Measurements from ENCODE around the gene TIMM44. TPM values are rescaled to one million over a fixed set of nuclear protein-coding genes. Genes with fewer than 3 reads are reported as not detected.

TIMM44 gene
- total RNA-seq, 4 donors from 2014 or later: 59.7 to 102 (median 71.8) TPM

DNA sequence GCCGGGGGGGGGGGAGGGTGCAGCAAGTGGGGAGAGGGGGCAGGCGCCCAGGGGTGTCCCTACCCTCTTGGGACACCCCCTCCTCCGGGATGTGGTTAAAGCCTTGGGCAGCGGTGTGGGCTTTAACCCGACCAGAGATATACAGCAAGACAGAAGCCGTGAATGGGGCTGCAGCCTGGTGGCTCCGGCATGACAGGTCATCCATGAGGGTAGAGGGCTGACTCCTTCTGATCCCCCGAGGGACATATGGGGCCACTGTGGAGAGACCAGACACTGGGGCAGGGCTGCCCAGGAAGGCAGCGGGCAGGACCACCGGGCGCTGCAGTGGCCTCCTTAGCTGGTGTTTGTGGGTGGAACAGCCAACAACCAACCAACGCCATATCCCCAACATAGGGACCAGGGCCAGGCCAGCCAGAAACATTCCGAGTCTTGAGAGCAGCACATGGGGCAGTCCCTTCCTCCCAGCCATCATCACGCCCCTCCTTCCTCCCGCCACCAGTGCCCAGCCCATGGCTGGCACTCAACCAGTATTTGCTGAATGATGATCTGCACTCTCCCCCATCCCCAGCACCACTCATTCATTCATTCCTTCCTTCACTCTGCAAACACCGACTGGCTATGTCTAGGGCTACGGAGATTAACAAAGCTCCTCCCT is 43.8 kb upstream of the TIMM44 start:
- Histone ChIP-seq H3K4me1 (peaks cover 0 to 13% (median 0%) of the 10 kb centered on the region in 4 donors), H3K9me3 (no peaks in the 10 kb centered on the region), H3K4me3 (no peak overlapping the region), H3K36me3 (peaks cover 0 to 36% (median 17%) of the 10 kb centered on the region in 4 donors), H3K27ac (peak overlapping the region; percentile 13 to 46 (median 34)), H3K27me3 (no peaks in the 10 kb centered on the region)
- no peak for DNase-seq
- intact Hi-C loops (cut with DNase I; ENCODE audit: low total_unique reads) (no loop called here), in situ Hi-C loops (cut with MboI; ENCODE audit: low pct_ligation_motif_present in 1 of 4, low pct_unique_long_range_greater_than_20kb in 1 of 4, low sequenced_read_pairs in 3 of 4) (no loop called here)
- no peak for TF ChIP-seq POLR2A (IDR thresholded peaks at IDR 0.05)
- TF ChIP-seq EP300 (IDR thresholded peaks at IDR 0.05; ENCODE audit: low read depth): no peak
- TF ChIP-seq, protein P1, sequence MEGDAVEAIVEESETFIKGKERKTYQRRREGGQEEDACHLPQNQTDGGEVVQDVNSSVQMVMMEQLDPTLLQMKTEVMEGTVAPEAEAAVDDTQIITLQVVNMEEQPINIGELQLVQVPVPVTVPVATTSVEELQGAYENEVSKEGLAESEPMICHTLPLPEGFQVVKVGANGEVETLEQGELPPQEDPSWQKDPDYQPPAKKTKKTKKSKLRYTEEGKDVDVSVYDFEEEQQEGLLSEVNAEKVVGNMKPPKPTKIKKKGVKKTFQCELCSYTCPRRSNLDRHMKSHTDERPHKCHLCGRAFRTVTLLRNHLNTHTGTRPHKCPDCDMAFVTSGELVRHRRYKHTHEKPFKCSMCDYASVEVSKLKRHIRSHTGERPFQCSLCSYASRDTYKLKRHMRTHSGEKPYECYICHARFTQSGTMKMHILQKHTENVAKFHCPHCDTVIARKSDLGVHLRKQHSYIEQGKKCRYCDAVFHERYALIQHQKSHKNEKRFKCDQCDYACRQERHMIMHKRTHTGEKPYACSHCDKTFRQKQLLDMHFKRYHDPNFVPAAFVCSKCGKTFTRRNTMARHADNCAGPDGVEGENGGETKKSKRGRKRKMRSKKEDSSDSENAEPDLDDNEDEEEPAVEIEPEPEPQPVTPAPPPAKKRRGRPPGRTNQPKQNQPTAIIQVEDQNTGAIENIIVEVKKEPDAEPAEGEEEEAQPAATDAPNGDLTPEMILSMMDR (IDR thresholded peaks at IDR 0.05): no peak
- TF ChIP-seq POLR2AphosphoS5 (IDR thresholded peaks at IDR 0.05): no peak
- 82 to 100% methylated on average over 3 to 15 of the region's 17 CpGs for WGBS, 2 donors (ENCODE audit: low coverage in 1 of 2)

DNA sequence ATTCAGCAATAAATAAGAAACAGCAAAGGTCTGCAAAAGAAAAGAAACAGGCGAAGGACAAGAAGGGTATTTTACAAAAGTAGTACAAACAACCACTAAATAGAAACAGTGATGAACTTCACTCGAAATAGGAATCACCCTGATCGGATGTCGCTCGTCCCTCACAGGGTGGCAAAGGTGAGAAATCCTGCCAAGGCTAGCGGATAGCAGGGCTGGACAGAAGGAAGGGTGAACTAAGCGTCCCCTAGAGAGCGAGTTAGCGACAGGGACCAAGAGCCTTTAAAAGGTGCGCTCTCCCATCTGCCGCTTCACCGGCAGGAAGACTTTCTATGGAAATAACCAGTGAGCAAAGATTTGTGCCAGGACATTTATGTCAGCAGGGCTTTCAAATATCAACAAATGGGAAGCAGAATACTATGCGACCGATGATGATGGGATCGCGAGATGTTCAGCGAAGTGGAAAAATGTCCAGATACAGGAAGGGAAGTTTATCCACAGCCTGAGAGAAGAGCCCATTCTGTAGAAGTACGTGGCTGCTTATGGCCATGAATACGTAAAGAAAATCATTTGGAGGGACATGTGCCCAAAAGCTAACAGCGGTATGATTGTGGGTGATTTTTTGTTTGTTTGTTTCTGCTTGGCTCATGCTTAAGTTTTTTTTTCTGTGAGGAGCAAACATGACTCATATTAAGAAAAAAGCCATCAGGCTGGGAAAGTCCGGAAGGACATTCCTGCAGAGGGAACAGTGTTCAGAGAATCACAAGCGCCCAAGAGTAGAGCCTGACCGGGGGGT is 43.1 kb upstream of the TIMM44 start:
- no peak overlapping the region for H3K4me3 ChIP-seq
- in situ Hi-C loops (cut with MboI; ENCODE audit: low pct_ligation_motif_present in 1 of 4, low pct_unique_long_range_greater_than_20kb in 1 of 4, low sequenced_read_pairs in 3 of 4): no loop called here
- peaks cover 0 to 34% (median 16%) of the 10 kb centered on the region in 4 donors for H3K36me3 ChIP-seq
- TF ChIP-seq, protein P1 (IDR thresholded peaks at IDR 0.05): no peak
- TF ChIP-seq EP300 (IDR thresholded peaks at IDR 0.05; ENCODE audit: low read depth) (no peak), POLR2AphosphoS5 (IDR thresholded peaks at IDR 0.05) (no peak), POLR2A (IDR thresholded peaks at IDR 0.05) (no peak)
- H3K27ac ChIP-seq: peak overlapping the region; percentile 13 to 46 (median 34)
- WGBS, 2 donors (ENCODE audit: low coverage in 1 of 2): 80% methylated on average over 14 to 23 of the region's 23 CpGs
- DNase-seq: no peak
- no peaks in the 10 kb centered on the region for H3K27me3 ChIP-seq
- intact Hi-C loops (cut with DNase I; ENCODE audit: low total_unique reads): no loop called here
- no peaks in the 10 kb centered on the region for H3K9me3 ChIP-seq
- H3K4me1 ChIP-seq: peaks cover 0 to 13% (median 0%) of the 10 kb centered on the region in 4 donors

DNA sequence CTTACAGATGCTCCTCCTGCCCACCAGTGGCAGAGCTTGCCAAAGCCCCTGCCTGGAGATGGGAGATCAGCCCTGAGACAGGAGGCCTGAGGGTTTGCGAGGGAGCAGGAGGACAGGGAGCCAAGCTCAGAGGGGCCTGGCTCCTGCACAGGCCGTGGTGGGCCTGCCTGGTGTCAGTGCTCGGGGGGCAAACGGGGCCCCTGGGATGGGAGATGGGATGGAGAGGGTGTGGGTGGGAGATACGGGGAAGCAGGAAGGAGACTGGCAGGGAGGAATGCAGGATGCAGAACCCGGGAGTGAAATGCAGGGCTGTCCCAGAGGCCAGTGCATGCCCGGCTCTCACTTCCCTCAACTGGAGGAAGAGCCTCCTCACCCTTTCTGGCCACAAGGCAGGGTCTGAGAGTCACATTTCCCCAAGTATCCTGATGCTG is 42.0 kb upstream of the TIMM44 start:
- intact Hi-C loops (cut with DNase I; ENCODE audit: low total_unique reads) (no loop called here), in situ Hi-C loops (cut with MboI; ENCODE audit: low pct_ligation_motif_present in 1 of 4, low pct_unique_long_range_greater_than_20kb in 1 of 4, low sequenced_read_pairs in 3 of 4) (no loop called here)
- Histone ChIP-seq H3K27me3 (no peaks in the 10 kb centered on the region), H3K4me3 (no peak overlapping the region), H3K36me3 (peaks cover 0 to 31% (median 11%) of the 10 kb centered on the region in 4 donors), H3K9me3 (no peaks in the 10 kb centered on the region), H3K27ac (no peak overlapping the region), H3K4me1 (peaks cover 0 to 13% (median 0%) of the 10 kb centered on the region in 4 donors)
- DNase-seq: no peak
- WGBS, 2 donors (ENCODE audit: low coverage in 1 of 2): 86% methylated on average over 7 of the region's 7 CpGs; no CpG with 5 or more reads in 1 of the 2 donors
- TF ChIP-seq POLR2AphosphoS5 (IDR thresholded peaks at IDR 0.05): no peak
- TF ChIP-seq, protein P1 (IDR thresholded peaks at IDR 0.05): no peak
- TF ChIP-seq EP300 (IDR thresholded peaks at IDR 0.05; ENCODE audit: low read depth): no peak
- TF ChIP-seq POLR2A (IDR thresholded peaks at IDR 0.05): no peak
